CD14-positive monocyte (primary cell): ENCODE measurements around the gene NDFIP1. TPM values are rescaled to one million over a fixed set of nuclear protein-coding genes. Genes with fewer than 3 reads are reported as not detected.

Experiments used
- DNase-seq, 3 donors: peaks; one replicate each; pipeline ENCODE4 v3.0.0-alpha.2; 2011 to 2022
- H2AFZ ChIP-seq: 2 replicates; pipeline ENCODE4 v1.6.0; 2012; ENCODE audit warnings: mild to moderate bottlenecking, low read depth, low read length, inconsistent platforms; ENCODE audit not compliant: insufficient read depth, poor library complexity, severe bottlenecking
- H3K27ac ChIP-seq, 2 donors: 1 replicate in 1 of 2; 2 replicates in 1 of 2; pipeline ENCODE4 v1.5.1; 2012 to 2013; ENCODE audit warnings: low read length in 2 of 2, control low read depth in 1 of 2, inconsistent platforms in 1 of 2, low read depth in 1 of 2, mild to moderate bottlenecking in 1 of 2
- H3K27me3 ChIP-seq, 2 donors: one replicate each; pipeline versions ENCODE4 v1.6.0 to v1.6.1; 2011 to 2013; ENCODE audit warnings: low read length in 2 of 2; ENCODE audit not compliant: control insufficient read depth in 2 of 2, insufficient read depth in 2 of 2
- H3K36me3 ChIP-seq, 2 donors: replicated peaks in 1 of 2; 1 replicate in 1 of 2; 2 replicates in 1 of 2; pipeline versions ENCODE4 v1.5.1 to v1.6.1; 2012 to 2013; ENCODE audit warnings: low read length in 2 of 2, control low read depth in 1 of 2, inconsistent platforms in 1 of 2, mild to moderate bottlenecking in 1 of 2; ENCODE audit not compliant: insufficient read depth in 2 of 2, control insufficient read depth in 1 of 2
- H3K4me1 ChIP-seq, 2 donors: 1 replicate in 1 of 2; 2 replicates in 1 of 2; pipeline versions ENCODE4 v1.5.1 to v1.6.1; 2012 to 2013; ENCODE audit warnings: low read length in 2 of 2, control low read depth in 1 of 2, inconsistent platforms in 1 of 2, mild to moderate bottlenecking in 1 of 2, moderate library complexity in 1 of 2; ENCODE audit not compliant: insufficient read depth in 2 of 2, control insufficient read depth in 1 of 2
- H3K4me2 ChIP-seq: replicated peaks from 2 replicates; pipeline ENCODE3; 2012; ENCODE audit warnings: low read length, moderate library complexity, mild to moderate bottlenecking; ENCODE audit not compliant: poor library complexity, severe bottlenecking; ENCODE audit errors: extremely low read depth
- H3K4me3 ChIP-seq, 3 experiments: fragments of 200-600 bp in 1 of 3; sonication (generic) in 1 of 3; replicated peaks in 1 of 3; 1 replicate in 2 of 3; 2 replicates in 1 of 3; pipeline ENCODE4 v1.5.1; 2011 to 2013; ENCODE audit warnings: low read length in 3 of 3, mild to moderate bottlenecking in 3 of 3, control low read depth in 2 of 3, low read depth in 2 of 3, inconsistent platforms in 1 of 3, moderate library complexity in 1 of 3
- H3K79me2 ChIP-seq: 2 replicates; pipeline ENCODE4 v1.6.0; 2012; ENCODE audit warnings: mild to moderate bottlenecking, control low read depth, inconsistent platforms, low read length, moderate library complexity; ENCODE audit not compliant: insufficient read depth
- H3K9ac ChIP-seq: 2 replicates; pipeline ENCODE4 v1.6.0; 2017; ENCODE audit warnings: low read length, mild to moderate bottlenecking; ENCODE audit not compliant: insufficient read depth, poor library complexity, severe bottlenecking
- H3K9me3 ChIP-seq, 2 donors: replicated peaks in 1 of 2; 1 replicate in 1 of 2; 2 replicates in 1 of 2; pipeline versions ENCODE4 v1.5.1 to v1.6.1; 2012 to 2013; ENCODE audit warnings: low read length in 2 of 2, control low read depth in 1 of 2; ENCODE audit not compliant: control insufficient read depth in 1 of 2, insufficient read depth in 1 of 2
- H4K20me1 ChIP-seq: 2 replicates; pipeline ENCODE4 v1.6.0; 2012; ENCODE audit warnings: mild to moderate bottlenecking, low read length, control low read depth, moderate library complexity; ENCODE audit not compliant: insufficient read depth
- H3K27ac Mint-ChIP-seq, 7 donors: one replicate each; pipeline ENCODE4 v1.8.0; 2020; ENCODE audit warnings: mild to moderate bottlenecking in 7 of 7, mixed read lengths in 7 of 7, moderate library complexity in 6 of 7, inconsistent platforms in 2 of 7
- H3K27me3 Mint-ChIP-seq, 3 donors: one replicate each; pipeline ENCODE4 v1.8.0; 2021 to 2022; ENCODE audit warnings: low read depth in 3 of 3, mild to moderate bottlenecking in 3 of 3, mixed read lengths in 3 of 3, moderate library complexity in 3 of 3, inconsistent platforms in 1 of 3
- H3K36me3 Mint-ChIP-seq, 2 donors: one replicate each; pipeline ENCODE4 v1.8.0; 2020; ENCODE audit warnings: mixed read lengths in 2 of 2, inconsistent platforms in 1 of 2, mild to moderate bottlenecking in 1 of 2
- H3K4me1 Mint-ChIP-seq: one replicate; pipeline ENCODE4 v1.8.0; 2020; ENCODE audit warnings: mild to moderate bottlenecking, mixed read lengths
- H3K4me3 Mint-ChIP-seq, 2 donors: one replicate each; pipeline ENCODE4 v1.8.0; 2020; ENCODE audit warnings: mild to moderate bottlenecking in 2 of 2, mixed read lengths in 2 of 2, moderate library complexity in 1 of 2
- H3K9me3 Mint-ChIP-seq, 7 donors: one replicate each; pipeline ENCODE4 v1.8.0; 2020 to 2022; ENCODE audit warnings: mixed read lengths in 7 of 7, mild to moderate bottlenecking in 6 of 7, moderate library complexity in 6 of 7, inconsistent platforms in 2 of 7
- WGBS: methylation state at CpG from one replicate; pipeline ENCODE4 v1.1.5; 2013; ENCODE audit warnings: missing lambda C conversion rate; ENCODE audit not compliant: insufficient coverage; 5-methylcytosine and 5-hydroxymethylcytosine counted together
- intact Hi-C, 2 donors: fragments of 100-400 bp; cut with micrococcal nuclease; formaldehyde crosslinking; loops; one replicate each; pipeline versions ENCODE4 v1.15.0 to v1.15.1; 2023
- polyA plus RNA-seq, 3 donors: library from polyadenylated mRNA; depleted of rRNA in 1 of 3; unstranded in 2 of 3; stranded (reverse) in 1 of 3; fragments of 300-500 nt in 2 of 3; fragments of >200 nt in 1 of 3; fragmentation: Illumina TruSeq in 2 of 3; gene quantifications; 1 replicate in 2 of 3; 2 replicates in 1 of 3; pipeline ENCODE4 v1.2.3, GENCODE V29; 2012 to 2021
- TF ChIP-seq, protein P1 (sequence below): fragments of 200-600 bp; IDR thresholded peaks from one replicate; pipeline ENCODE4 v1.8.0; 2022; ENCODE audit warnings: antibody characterized with exemption, mild to moderate bottlenecking

NDFIP1 gene
- polyA plus RNA-seq, 3 donors: 18.4 to 44.4 (median 44.0) TPM

- WGBS: 100% methylated on average over 3 of the region's 4 CpGs
- Histone ChIP-seq H3K27me3 (no peaks in the 10 kb centered on the region), H2AFZ (no peak overlapping the region), H4K20me1 (peaks cover 11% of the 10 kb centered on the region), H3K4me2 (no peak overlapping the region), H3K36me3 (peaks cover 58 to 89% of the 10 kb centered on the region in 2 donors), H3K4me3 (no peak overlapping the region), H3K27ac (no peak overlapping the region), H3K4me1 (no peaks in the 10 kb centered on the region), H3K79me2 (no peaks in the 10 kb centered on the region), H3K9ac (no peak overlapping the region), H3K9me3 (no peaks in the 10 kb centered on the region)
- intact Hi-C loops: loop anchor here (10.0 kb wide), 1 partner anchor 451 kb away; no protein-coding TSS in a partner anchor
- peaks cover 50 to 58% of the 10 kb centered on the region in 2 donors for H3K36me3 Mint-ChIP-seq
- H3K9me3 Mint-ChIP-seq: no peaks in the 10 kb centered on the region
- TF ChIP-seq, protein P1, sequence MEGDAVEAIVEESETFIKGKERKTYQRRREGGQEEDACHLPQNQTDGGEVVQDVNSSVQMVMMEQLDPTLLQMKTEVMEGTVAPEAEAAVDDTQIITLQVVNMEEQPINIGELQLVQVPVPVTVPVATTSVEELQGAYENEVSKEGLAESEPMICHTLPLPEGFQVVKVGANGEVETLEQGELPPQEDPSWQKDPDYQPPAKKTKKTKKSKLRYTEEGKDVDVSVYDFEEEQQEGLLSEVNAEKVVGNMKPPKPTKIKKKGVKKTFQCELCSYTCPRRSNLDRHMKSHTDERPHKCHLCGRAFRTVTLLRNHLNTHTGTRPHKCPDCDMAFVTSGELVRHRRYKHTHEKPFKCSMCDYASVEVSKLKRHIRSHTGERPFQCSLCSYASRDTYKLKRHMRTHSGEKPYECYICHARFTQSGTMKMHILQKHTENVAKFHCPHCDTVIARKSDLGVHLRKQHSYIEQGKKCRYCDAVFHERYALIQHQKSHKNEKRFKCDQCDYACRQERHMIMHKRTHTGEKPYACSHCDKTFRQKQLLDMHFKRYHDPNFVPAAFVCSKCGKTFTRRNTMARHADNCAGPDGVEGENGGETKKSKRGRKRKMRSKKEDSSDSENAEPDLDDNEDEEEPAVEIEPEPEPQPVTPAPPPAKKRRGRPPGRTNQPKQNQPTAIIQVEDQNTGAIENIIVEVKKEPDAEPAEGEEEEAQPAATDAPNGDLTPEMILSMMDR: peak; percentile 78
- H3K27me3 Mint-ChIP-seq: no peaks in the 10 kb centered on the region
- DNase-seq: peak; percentile 27 to 54 (median 47)
- no peaks in the 10 kb centered on the region for H3K4me1 Mint-ChIP-seq
- no peak overlapping the region for H3K4me3 Mint-ChIP-seq
- no peak overlapping the region for H3K27ac Mint-ChIP-seq
Measured at GRCh38 chr5:142145106-142145900, 36.7 kb downstream of the NDFIP1 start.

DNA sequence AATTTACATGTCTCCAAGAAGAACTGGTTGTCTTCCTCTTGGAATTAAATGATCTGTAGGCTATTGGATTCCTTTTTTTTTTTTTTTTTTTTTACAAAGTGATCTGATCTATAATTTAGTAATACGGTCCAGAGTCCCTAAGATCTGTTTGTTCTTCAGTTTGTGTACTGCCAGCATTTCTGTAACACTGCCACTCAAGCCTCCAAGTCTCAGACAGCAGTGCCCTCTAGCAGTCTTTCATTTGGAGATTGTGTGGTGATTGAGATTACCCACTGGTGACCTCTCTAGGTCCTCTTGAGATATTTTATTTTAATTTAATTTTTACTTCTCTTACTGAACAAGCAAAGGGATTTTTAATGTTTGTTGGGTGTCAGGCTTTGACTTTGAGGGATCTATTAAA is 40.8 kb downstream of the NDFIP1 start:
- no peaks in the 10 kb centered on the region for H3K4me1 ChIP-seq
- DNase-seq: no peak
- H3K36me3 ChIP-seq: peaks cover 57 to 93% of the 10 kb centered on the region in 2 donors
- H3K9ac ChIP-seq: no peak overlapping the region
- TF ChIP-seq, protein P1: no peak
- no CpG with 5 or more reads among the region's 1 CpG for WGBS
- H3K9me3 ChIP-seq: no peaks in the 10 kb centered on the region
- Mint-ChIP-seq H3K36me3 (peaks cover 43 to 56% of the 10 kb centered on the region in 2 donors), H3K27ac (no peak overlapping the region), H3K27me3 (no peaks in the 10 kb centered on the region), H3K4me1 (no peaks in the 10 kb centered on the region), H3K4me3 (no peak overlapping the region), H3K9me3 (peaks cover 0 to 2% (median 0%) of the 10 kb centered on the region in 7 donors)
- no peak overlapping the region for H3K27ac ChIP-seq
- H3K27me3 ChIP-seq: no peaks in the 10 kb centered on the region
- H3K4me2 ChIP-seq: no peak overlapping the region
- intact Hi-C loops: loop anchor here (10.0 kb wide), 1 partner anchor 455 kb away; no protein-coding TSS in a partner anchor
- H4K20me1 ChIP-seq: peaks cover 11% of the 10 kb centered on the region
- H3K79me2 ChIP-seq: no peaks in the 10 kb centered on the region
- no peak overlapping the region for H2AFZ ChIP-seq
- no peak overlapping the region for H3K4me3 ChIP-seq
